ENCODE results near the gene KRTAP12-1.

KRTAP12-1 gene

GRCh38 chr21:44711327-44712202 lies 29.6 kb upstream of the KRTAP12-1 start, which contains the start of gene TSPEAR:
TSPEAR (minus strand) TSS chr21:44711572; CDS start chr21:44711514, 58 bp downstream.
- DNase-seq (ENCODE audit: low spot score) = no peak

GRCh38 chr21:44710756-44711326 lies 28.9 kb upstream of the KRTAP12-1 start:
- no peak for DNase-seq (ENCODE audit: low spot score)

GRCh38 chr21:44710294-44710665 lies 28.3 kb upstream of the KRTAP12-1 start:
- no peak for DNase-seq (ENCODE audit: low spot score)

- DNase-seq (ENCODE audit: low spot score) = peak; percentile 20
Observed at GRCh38 chr21:44709426-44710293, 27.7 kb upstream of the KRTAP12-1 start.

GRCh38 chr21:44708866-44709425 lies 27.0 kb upstream of the KRTAP12-1 start:
- peak; percentile 10 for DNase-seq (ENCODE audit: low spot score)

- peak; percentile 12 for DNase-seq (ENCODE audit: low spot score)
Observed at GRCh38 chr21:44708213-44708865, 26.4 kb upstream of the KRTAP12-1 start.

- peak; percentile 9 for DNase-seq (ENCODE audit: low spot score)
Observed at GRCh38 chr21:44706706-44707581, 25.0 kb upstream of the KRTAP12-1 start.

GRCh38 chr21:44706026-44706705 lies 24.2 kb upstream of the KRTAP12-1 start:
- peak; percentile 4 for DNase-seq (ENCODE audit: low spot score)

GRCh38 chr21:44704636-44705001 lies 22.7 kb upstream of the KRTAP12-1 start:
- no peak for DNase-seq (ENCODE audit: low spot score)

- DNase-seq (ENCODE audit: low spot score) = no peak
Observed at GRCh38 chr21:44703731-44704635, 22.0 kb upstream of the KRTAP12-1 start.

GRCh38 chr21:44702973-44703730 lies 21.2 kb upstream of the KRTAP12-1 start:
- no peak for DNase-seq (ENCODE audit: low spot score)

- no peak for DNase-seq (ENCODE audit: low spot score)
Observed at GRCh38 chr21:44702111-44702972, 20.4 kb upstream of the KRTAP12-1 start.

- no peak for DNase-seq (ENCODE audit: low spot score)
Observed at GRCh38 chr21:44701541-44701940, 19.6 kb upstream of the KRTAP12-1 start.

GRCh38 chr21:44701023-44701400 lies 19.0 kb upstream of the KRTAP12-1 start:
- DNase-seq (ENCODE audit: low spot score) = no peak

GRCh38 chr21:44700101-44701022 lies 18.4 kb upstream of the KRTAP12-1 start:
- no peak for DNase-seq (ENCODE audit: low spot score)

GRCh38 chr21:44699502-44700001 lies 17.6 kb upstream of the KRTAP12-1 start:
- DNase-seq (ENCODE audit: low spot score) = no peak

Data from AG20443 (cell line).